SIG-M5 treated with dmso at 0.1 percent for 504 hours (cell line): ENCODE measurements around the gene PLA2G4D.
"Not testable (repeated sequence)": the region's sequence is repeated elsewhere in the genome, so short reads cannot be mapped to it uniquely, and the experiment has no call there.

ENCODE experiments used
- DNase-seq: peaks from one replicate; lab custom pipeline; 2025; ENCODE audit not compliant: unreplicated experiment; lab: John Stamatoyannopoulos, UW

PLA2G4D gene

GRCh38 chr15:42123546-42123945 lies 29.2 kb upstream of the PLA2G4D start:
- DNase-seq: no peak

DNA sequence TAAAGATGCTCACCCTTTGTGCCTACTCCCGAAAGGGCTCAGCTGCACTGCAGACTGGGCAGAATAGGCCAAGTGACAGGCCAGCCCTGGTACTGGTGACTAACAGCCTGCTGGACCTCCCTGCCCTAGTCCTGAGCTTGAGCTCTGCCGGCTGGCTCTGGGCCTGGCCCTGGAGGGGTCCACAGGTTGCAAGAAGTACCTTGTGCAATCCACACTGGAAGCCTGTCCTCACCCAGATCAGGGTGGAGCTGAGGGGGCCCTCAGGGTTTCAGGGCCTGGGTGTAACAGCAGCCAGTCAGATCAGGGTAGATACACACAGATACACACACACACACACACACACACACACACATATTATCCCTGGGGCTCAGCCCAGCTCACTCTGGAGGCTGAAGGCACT lies 27.3 kb upstream of the PLA2G4D start:
- DNase-seq: peak; percentile 17

DNA sequence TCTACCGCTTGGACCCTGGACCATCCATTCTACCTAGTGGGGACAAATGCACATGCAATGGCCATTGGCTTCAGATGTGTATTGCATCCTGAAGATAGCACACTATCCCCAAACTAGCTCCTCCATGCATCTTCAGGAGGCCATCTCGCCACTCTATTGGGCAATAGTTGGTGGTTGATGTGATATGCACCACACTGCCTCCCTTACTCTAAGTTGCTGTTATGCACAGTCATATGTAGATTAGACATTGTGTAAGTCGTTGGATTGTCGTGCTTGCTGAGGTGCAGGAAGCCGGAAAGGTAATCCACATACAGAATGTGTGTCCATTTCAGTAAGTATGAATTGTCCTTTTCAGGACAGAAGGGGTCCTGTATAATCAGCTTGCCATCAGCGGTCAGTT lies 26.7 kb upstream of the PLA2G4D start:
- DNase-seq: peak; percentile 86

- no peak for DNase-seq
Observed at GRCh38 chr15:42120285-42120684, 25.9 kb upstream of the PLA2G4D start.

GRCh38 chr15:42119446-42119760 lies 25.0 kb upstream of the PLA2G4D start:
- DNase-seq: no peak

GRCh38 chr15:42118650-42119445 lies 24.5 kb upstream of the PLA2G4D start:
- no peak for DNase-seq

DNA sequence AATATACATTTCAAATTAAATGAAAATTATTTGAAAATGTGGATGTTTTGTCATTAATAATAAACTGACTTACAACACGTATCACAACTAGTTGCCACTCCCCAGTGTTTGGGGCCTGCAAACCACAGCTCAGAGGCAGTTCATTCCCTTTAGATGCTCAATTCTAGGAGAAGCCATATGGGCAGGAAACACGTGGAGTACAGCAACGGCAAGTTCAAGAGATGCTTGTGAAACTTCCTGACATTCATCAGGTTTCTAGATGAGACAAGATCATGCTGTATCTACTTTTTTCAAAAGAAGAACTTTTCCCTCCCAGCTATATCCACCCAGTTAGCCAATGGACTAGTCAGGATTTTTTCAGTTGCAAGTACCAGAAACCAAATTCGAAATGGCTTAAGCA lies 17.6 kb upstream of the PLA2G4D start:
- DNase-seq: peak; percentile 80

- DNase-seq: no peak
Observed at GRCh38 chr15:42110367-42110766, 16.0 kb upstream of the PLA2G4D start.

GRCh38 chr15:42108806-42109205 lies 14.4 kb upstream of the PLA2G4D start:
- peak; percentile 76 for DNase-seq

DNA sequence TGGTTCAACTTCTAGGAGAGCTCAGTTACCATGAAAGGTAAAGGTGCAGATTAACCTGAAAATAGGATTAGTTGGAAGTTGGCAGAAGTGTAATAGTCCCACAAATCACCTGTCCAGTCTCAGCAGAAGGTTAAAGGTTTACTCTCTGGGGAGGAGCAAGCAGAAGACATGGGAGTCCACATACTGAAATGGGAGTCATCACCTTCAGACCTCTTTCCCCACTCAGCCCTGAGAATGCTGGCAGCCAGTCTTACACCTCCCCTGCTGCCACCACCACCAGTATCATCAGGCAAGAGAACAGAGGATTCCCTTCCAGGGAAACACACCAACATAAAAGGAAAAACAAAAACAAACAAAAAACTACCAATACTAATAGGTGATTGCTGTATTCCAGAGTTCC lies 13.8 kb upstream of the PLA2G4D start:
- no peak for DNase-seq

- DNase-seq: no peak
Observed at GRCh38 chr15:42107473-42107872, 13.1 kb upstream of the PLA2G4D start.

DNA sequence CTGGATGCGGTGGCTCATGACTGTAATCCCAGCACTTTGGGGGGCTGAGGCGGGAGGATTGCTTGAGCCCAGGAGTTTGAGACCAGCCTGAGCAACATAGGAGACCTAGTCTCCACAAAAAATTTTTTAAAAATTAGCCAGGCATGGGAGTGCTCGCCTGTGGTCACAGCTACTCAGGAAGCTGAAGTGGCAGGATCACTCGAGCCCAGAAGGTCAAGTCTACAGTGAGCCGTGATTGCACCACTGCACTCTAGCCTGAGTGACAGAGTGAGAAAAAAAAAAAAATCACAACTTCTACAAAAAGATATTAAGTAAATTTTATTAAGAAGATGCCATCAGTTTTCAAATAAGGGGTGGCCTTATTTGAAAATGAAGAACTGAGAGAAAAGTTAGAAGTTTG lies 11.9 kb upstream of the PLA2G4D start:
- DNase-seq: no peak

DNA sequence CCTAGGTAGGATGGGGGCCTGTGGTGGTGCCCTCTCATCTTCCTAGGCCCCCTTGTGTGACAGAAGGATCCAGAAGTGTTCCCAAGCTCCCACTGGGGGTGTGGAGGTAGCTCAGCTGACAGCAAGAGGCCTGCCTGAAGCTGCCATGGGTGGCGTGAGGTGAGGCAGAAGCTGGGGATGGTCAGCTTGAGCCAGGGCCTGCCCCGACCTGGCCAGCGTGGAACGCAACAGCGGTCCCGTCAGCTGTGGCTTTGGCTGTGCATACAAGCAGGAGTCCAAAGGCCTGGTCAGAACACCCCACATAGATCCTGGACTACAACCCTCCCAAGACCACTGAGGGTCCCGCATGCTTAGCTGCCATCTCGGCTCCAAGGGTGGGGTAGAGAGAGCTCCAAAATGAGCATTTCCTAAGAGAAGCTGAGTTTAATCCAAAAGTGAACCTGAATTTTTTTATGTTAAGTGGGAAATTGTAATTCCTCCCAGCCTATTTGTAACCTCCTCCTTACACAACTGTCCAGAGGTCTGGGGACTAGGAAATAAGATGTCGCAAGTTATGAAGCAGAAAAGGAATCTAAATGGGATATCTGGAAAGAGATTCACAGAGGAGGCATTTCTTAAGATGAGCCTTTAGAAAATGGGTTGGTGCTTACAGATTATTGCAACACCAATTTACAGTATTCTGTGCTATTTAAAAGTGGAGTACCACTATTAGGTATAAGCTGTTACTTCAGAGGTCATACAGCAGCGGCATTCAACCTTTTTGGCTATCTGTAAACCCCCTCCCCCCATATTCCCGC lies 9.9 kb upstream of the PLA2G4D start:
- DNase-seq: no peak

GRCh38 chr15:42102646-42103235 lies 8.4 kb upstream of the PLA2G4D start:
- no peak for DNase-seq

GRCh38 chr15:42101861-42102260 lies 7.5 kb upstream of the PLA2G4D start:
- DNase-seq: no peak

DNA sequence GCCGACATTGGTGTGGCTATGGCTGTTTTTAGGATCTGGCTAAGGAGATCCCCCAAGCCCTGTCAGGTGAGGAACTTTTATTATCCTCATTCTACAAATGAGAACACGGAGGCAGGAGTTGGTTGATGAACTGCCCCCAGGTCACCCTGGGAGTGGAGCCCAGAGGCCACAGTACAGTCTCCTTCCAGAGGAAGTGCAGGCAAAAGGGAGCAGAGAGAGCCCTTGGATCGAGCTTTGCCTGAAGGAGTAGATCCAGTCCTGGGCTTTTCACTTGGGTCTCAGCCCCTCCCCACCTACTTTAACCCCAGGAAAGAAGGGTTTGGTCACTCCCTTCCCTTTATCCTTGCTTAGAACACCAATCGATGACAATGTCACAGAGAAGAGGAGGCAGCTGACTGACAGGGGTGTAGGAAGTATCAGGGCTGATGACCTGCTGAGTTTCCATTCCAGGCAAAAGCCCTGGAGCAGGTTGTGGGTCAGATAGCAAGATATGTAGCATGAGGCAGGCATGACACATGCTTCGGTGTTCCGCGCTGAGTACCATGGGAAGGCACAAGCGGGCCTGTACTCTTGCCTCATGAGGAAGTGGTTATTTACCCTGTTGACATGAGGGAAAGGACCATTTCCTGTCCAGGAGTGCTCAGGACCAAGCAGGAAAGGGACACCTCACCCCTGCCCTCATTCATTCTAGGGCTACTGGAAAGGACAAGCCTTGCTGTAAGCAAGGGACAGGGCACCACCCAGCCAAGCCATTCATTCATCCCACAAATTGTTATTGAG lies 5.8 kb upstream of the PLA2G4D start:
- no peak for DNase-seq

DNA sequence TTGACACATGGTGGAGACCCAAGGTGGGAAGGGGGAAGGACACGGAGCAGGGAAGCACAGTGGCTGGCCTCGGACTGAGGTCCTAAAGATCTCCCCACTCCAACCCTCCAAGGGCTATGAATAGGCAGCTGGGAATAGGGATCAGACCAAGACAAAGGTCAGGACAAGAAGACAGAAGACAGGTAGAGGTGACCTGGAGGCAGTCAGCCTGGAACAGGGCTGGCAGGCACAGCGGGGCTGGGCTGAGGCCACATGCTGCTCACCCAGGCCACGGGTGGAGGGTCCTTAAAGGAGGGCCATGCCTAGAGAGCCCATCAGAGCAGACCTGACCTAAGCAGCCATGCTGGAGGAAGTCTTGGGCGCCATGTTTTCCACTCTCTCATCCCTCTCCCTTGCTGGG lies 2.7 kb upstream of the PLA2G4D start:
- no peak for DNase-seq

- no peak for DNase-seq
Observed at GRCh38 chr15:42093966-42094365, 396 bp downstream of the PLA2G4D start.

GRCh38 chr15:42092398-42093318 lies 1.7 kb downstream of the PLA2G4D start:
- no peak for DNase-seq

GRCh38 chr15:42091753-42092397 lies 2.5 kb downstream of the PLA2G4D start:
- DNase-seq: not testable (repeated sequence)
